GM18907 (cell line): ENCODE data around the gene SS18L1.

Experiments used
- ATAC-seq: cut with Tn5 transposase; IDR thresholded peaks from one replicate; pipeline ENCODE4 v1.9.1; 2021; ENCODE audit warnings: mild to moderate bottlenecking, moderate library complexity; ENCODE audit not compliant: unreplicated experiment

Gene SS18L1

GRCh38 chr20:62151835-62152364, 8.3 kb downstream of the SS18L1 start:
- no peak for ATAC-seq

GRCh38 chr20:62155428-62156253, 12.1 kb downstream of the SS18L1 start:
- ATAC-seq: no peak

- no peak for ATAC-seq
Measured at GRCh38 chr20:62156254-62156556, 12.6 kb downstream of the SS18L1 start.

GRCh38 chr20:62156592-62157386, 13.2 kb downstream of the SS18L1 start:
- peak; percentile 59 for ATAC-seq

GRCh38 chr20:62157387-62158087, 14.0 kb downstream of the SS18L1 start:
- ATAC-seq: no peak

GRCh38 chr20:62158088-62158400, 14.5 kb downstream of the SS18L1 start:
- no peak for ATAC-seq

- ATAC-seq: no peak
Measured at GRCh38 chr20:62158541-62158940, 15.0 kb downstream of the SS18L1 start.

GRCh38 chr20:62159052-62159451, 15.5 kb downstream of the SS18L1 start:
- ATAC-seq: no peak

GRCh38 chr20:62159839-62160238, 16.3 kb downstream of the SS18L1 start:
- ATAC-seq: no peak

GRCh38 chr20:62160253-62160652, 16.7 kb downstream of the SS18L1 start:
- no peak for ATAC-seq

GRCh38 chr20:62160876-62161275, 17.3 kb downstream of the SS18L1 start:
- no peak for ATAC-seq

- no peak for ATAC-seq
Measured at GRCh38 chr20:62161347-62161746, 17.8 kb downstream of the SS18L1 start.

GRCh38 chr20:62162765-62163484, 19.4 kb downstream of the SS18L1 start:
- ATAC-seq: no peak

- no peak for ATAC-seq
Measured at GRCh38 chr20:62163485-62163865, 19.9 kb downstream of the SS18L1 start.

- ATAC-seq: no peak
Measured at GRCh38 chr20:62163986-62164762, 20.6 kb downstream of the SS18L1 start.

GRCh38 chr20:62164879-62165761, 21.6 kb downstream of the SS18L1 start:
- ATAC-seq: no peak

- ATAC-seq: no peak
Measured at GRCh38 chr20:62165762-62166399, 22.3 kb downstream of the SS18L1 start.

GRCh38 chr20:62167474-62167873, 23.9 kb downstream of the SS18L1 start:
- no peak for ATAC-seq

- ATAC-seq: no peak
Measured at GRCh38 chr20:62168061-62168460, 24.5 kb downstream of the SS18L1 start.
